G401 (cell line): Measurements from ENCODE around the gene SCIMP. TPM values are rescaled to one million over a fixed set of nuclear protein-coding genes. Genes with fewer than 3 reads are reported as not detected.
A peak's percentile ranks its signal among the peaks of the same experiment; 100 is the strongest.

Source experiments
- DNase-seq: peaks from one replicate; pipeline ENCODE4 v3.0.0-alpha.2; 2015; ENCODE audit warnings: low spot score
- in situ Hi-C: cut with HindIII; loops from 2 replicates; pipeline ENCODE4 v1.10.0; 2016; ENCODE audit warnings: low sequenced_read_pairs, mixed read lengths
- total RNA-seq: library from RNA; depleted of rRNA; stranded (reverse); fragments of >200 nt; shearing (Covaris generic); gene quantifications from 2 replicates; pipeline ENCODE4 v1.2.3, GENCODE V29; 2014; rRNA removed

Gene SCIMP
- not detected in 2 replicates for total RNA-seq

- no peak for DNase-seq
- in situ Hi-C loops = no loop called here
Observed at GRCh38 chr17:5234645-5235576, at the start of gene SCIMP. Gene SCIMP (minus strand): TSS chr17:5234860. CDS start chr17:5234755, 105 bp downstream.

- in situ Hi-C loops = no loop called here
- DNase-seq = no peak
Observed at GRCh38 chr17:5283571-5284315, 49.1 kb upstream of the SCIMP start.

GRCh38 chr17:5282642-5283217 is 48.1 kb upstream of the SCIMP start:
- in situ Hi-C loops = no loop called here
- DNase-seq = peak; percentile 17

GRCh38 chr17:5281814-5282641 is 47.4 kb upstream of the SCIMP start, which contains the start of gene RABEP1:
Gene RABEP1 (plus strand): TSS chr17:5282284. CDS start chr17:5282487, 203 bp downstream.
- DNase-seq = peak; percentile 81
- in situ Hi-C loops = no loop called here

- in situ Hi-C loops = no loop called here
- no peak for DNase-seq
Observed at GRCh38 chr17:5272322-5272721, 37.7 kb upstream of the SCIMP start.

GRCh38 chr17:5269241-5269960 is 34.7 kb upstream of the SCIMP start:
- no peak for DNase-seq
- in situ Hi-C loops = no loop called here

GRCh38 chr17:5264893-5265292 is 30.2 kb upstream of the SCIMP start:
- in situ Hi-C loops = no loop called here
- DNase-seq = no peak

GRCh38 chr17:5263441-5263840 is 28.8 kb upstream of the SCIMP start:
- in situ Hi-C loops = no loop called here
- no peak for DNase-seq

GRCh38 chr17:5262416-5262991 is 27.8 kb upstream of the SCIMP start:
- in situ Hi-C loops = no loop called here
- no peak for DNase-seq

- no peak for DNase-seq
- in situ Hi-C loops = no loop called here
Observed at GRCh38 chr17:5260542-5260941, 25.9 kb upstream of the SCIMP start.

- DNase-seq = no peak
- in situ Hi-C loops = no loop called here
Observed at GRCh38 chr17:5257124-5257523, 22.5 kb upstream of the SCIMP start.

- in situ Hi-C loops = no loop called here
- no peak for DNase-seq
Observed at GRCh38 chr17:5254903-5255521, 20.4 kb upstream of the SCIMP start.

GRCh38 chr17:5254414-5254813 is 19.8 kb upstream of the SCIMP start:
- DNase-seq = no peak
- in situ Hi-C loops = no loop called here

GRCh38 chr17:5249615-5250014 is 15.0 kb upstream of the SCIMP start:
- peak; percentile 79 for DNase-seq
- in situ Hi-C loops = no loop called here

GRCh38 chr17:5248821-5249479 is 14.3 kb upstream of the SCIMP start:
- no peak for DNase-seq
- in situ Hi-C loops = no loop called here

- DNase-seq = no peak
- in situ Hi-C loops = no loop called here
Observed at GRCh38 chr17:5247621-5248020, 13.0 kb upstream of the SCIMP start.
